ENCODE results near the gene IPO8.

DNA sequence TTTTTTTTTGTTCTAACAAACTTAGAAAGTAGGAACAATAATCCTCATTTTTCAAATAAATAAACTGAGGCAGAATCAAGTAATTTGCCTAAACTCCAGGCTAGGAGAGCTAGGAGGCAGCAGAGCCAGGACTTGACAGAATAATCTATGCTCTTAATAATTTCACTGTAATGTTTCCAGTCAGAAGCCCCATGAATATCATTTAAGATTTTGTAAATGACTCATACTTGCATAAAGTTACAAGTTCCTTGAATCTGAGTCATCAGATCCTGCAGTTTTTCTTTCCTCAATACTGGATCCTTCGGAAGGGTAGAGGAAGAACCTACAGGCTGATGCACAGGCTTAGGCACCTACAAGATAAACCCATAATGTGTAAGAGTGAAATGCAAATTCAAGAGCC is 30.1 kb upstream of the IPO8 start:
- TF ChIP-seq EP300 (IDR thresholded peaks at IDR 0.05): no peak
- TF ChIP-seq, protein P1, sequence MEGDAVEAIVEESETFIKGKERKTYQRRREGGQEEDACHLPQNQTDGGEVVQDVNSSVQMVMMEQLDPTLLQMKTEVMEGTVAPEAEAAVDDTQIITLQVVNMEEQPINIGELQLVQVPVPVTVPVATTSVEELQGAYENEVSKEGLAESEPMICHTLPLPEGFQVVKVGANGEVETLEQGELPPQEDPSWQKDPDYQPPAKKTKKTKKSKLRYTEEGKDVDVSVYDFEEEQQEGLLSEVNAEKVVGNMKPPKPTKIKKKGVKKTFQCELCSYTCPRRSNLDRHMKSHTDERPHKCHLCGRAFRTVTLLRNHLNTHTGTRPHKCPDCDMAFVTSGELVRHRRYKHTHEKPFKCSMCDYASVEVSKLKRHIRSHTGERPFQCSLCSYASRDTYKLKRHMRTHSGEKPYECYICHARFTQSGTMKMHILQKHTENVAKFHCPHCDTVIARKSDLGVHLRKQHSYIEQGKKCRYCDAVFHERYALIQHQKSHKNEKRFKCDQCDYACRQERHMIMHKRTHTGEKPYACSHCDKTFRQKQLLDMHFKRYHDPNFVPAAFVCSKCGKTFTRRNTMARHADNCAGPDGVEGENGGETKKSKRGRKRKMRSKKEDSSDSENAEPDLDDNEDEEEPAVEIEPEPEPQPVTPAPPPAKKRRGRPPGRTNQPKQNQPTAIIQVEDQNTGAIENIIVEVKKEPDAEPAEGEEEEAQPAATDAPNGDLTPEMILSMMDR (IDR thresholded peaks at IDR 0.05): no peak

Measured in stomach (tissue), 4 donors.